HEK293 (cell line): ENCODE measurements around the gene PLCH2.
"Not testable (repeated sequence)": the region's sequence is repeated elsewhere in the genome, so short reads cannot be mapped to it uniquely, and the experiment has no call there.

Experiments used
- CTCF ChIA-PET: fragments of 350-600 bp; formaldehyde crosslinking; extraction: SDS; loops from one replicate; lab custom pipeline; 2021; ENCODE audit warnings: antibody characterized with exemption; lab: Yijun Ruan, JAX
- POLR2A ChIA-PET: fragments of 300-600 bp; formaldehyde crosslinking; extraction: SDS; loops from one replicate; lab custom pipeline; 2020; ENCODE audit warnings: antibody characterized with exemption, inconsistent platforms; lab: Yijun Ruan, JAX
- H3K27ac ChIP-seq: fragments of 200-500 bp; sonication (Bioruptor generic); 2 replicates; pipeline ENCODE4 v1.5.1; 2014; ENCODE audit warnings: low read depth, low read length, control low read depth, inconsistent platforms; ENCODE audit errors: extremely low read depth
- H3K36me3 ChIP-seq, 2 experiments: fragments of 200-500 bp in 1 of 2; sonication (Bioruptor generic) in 1 of 2; 1 replicate in 1 of 2; 2 replicates in 1 of 2; pipeline ENCODE4 v1.5.1; 2014 to 2017; ENCODE audit warnings: inconsistent platforms in 2 of 2, low read length in 2 of 2; ENCODE audit not compliant: control insufficient read depth in 2 of 2, insufficient read depth in 1 of 2
- H3K4me1 ChIP-seq: fragments of 200-500 bp; sonication (Bioruptor generic); 2 replicates; pipeline ENCODE4 v1.5.1; 2014; ENCODE audit warnings: mild to moderate bottlenecking, low read length, inconsistent platforms; ENCODE audit not compliant: control insufficient read depth, insufficient read depth
- H3K4me3 ChIP-seq: 2 replicates; pipeline ENCODE4 v1.5.1; 2011; ENCODE audit warnings: low read depth, mild to moderate bottlenecking, control low read depth, low read length, moderate library complexity
- H3K9me3 ChIP-seq: fragments of 200-500 bp; sonication (Bioruptor generic); 2 replicates; pipeline ENCODE4 v1.5.1; 2014; ENCODE audit warnings: low read depth, low read length, inconsistent platforms; ENCODE audit not compliant: control insufficient read depth, insufficient read depth
- BCL11A ChIP-seq: fragments of 450-650 bp; formaldehyde crosslinking; IDR thresholded peaks from 2 replicates; pipeline ENCODE4 v1.5.1; 2016; ENCODE audit warnings: low read depth, missing biosample characterization, missing genetic modification characterization
- KLF9 ChIP-seq: fragments of 450-650 bp; formaldehyde crosslinking; IDR thresholded peaks from 2 replicates; pipeline ENCODE4 v1.5.1; 2016; ENCODE audit warnings: missing biosample characterization, missing genetic modification characterization, low read depth
- REPIN1 ChIP-seq: fragments of 450-650 bp; formaldehyde crosslinking; IDR thresholded peaks from 2 replicates; pipeline ENCODE4 v1.5.1; 2017; ENCODE audit warnings: missing biosample characterization, missing genetic modification characterization, low read depth
- SP7 ChIP-seq: fragments of 450-650 bp; formaldehyde crosslinking; IDR thresholded peaks from 2 replicates; pipeline ENCODE4 v1.5.1; 2016; ENCODE audit warnings: missing biosample characterization, missing genetic modification characterization
- TCF7L2 ChIP-seq: IDR thresholded peaks from 2 replicates; pipeline ENCODE4 v1.6.1; 2011; ENCODE audit warnings: low read depth, mild to moderate bottlenecking, inconsistent platforms, low read length, moderate library complexity, borderline replicate concordance
- ZBTB21 ChIP-seq: fragments of 450-650 bp; formaldehyde crosslinking; IDR thresholded peaks from 2 replicates; pipeline ENCODE4 v1.5.1; 2017; ENCODE audit warnings: missing biosample characterization, missing genetic modification characterization
- ZBTB8A ChIP-seq: fragments of 450-650 bp; formaldehyde crosslinking; IDR thresholded peaks from 2 replicates; pipeline ENCODE4 v1.5.1; 2016; ENCODE audit warnings: missing biosample characterization, missing genetic modification characterization
- ZIC2 ChIP-seq: fragments of 450-650 bp; formaldehyde crosslinking; IDR thresholded peaks from 2 replicates; pipeline ENCODE4 v1.5.1; 2016; ENCODE audit warnings: missing biosample characterization, missing genetic modification characterization
- ZNF23 ChIP-seq: fragments of 450-650 bp; formaldehyde crosslinking; IDR thresholded peaks from 2 replicates; pipeline ENCODE4 v1.5.1; 2016; ENCODE audit warnings: missing biosample characterization, missing genetic modification characterization, borderline replicate concordance
- ZNF335 ChIP-seq: fragments of 450-650 bp; formaldehyde crosslinking; conservative IDR thresholded peaks from 2 replicates; pipeline ENCODE4 v1.5.1; 2016; ENCODE audit warnings: missing biosample characterization, missing genetic modification characterization
- ZNF341 ChIP-seq: fragments of 450-650 bp; formaldehyde crosslinking; IDR thresholded peaks from 2 replicates; pipeline ENCODE4; 2016; ENCODE audit warnings: low read depth, missing biosample characterization, missing genetic modification characterization
- ZNF404 ChIP-seq: fragments of 450-650 bp; formaldehyde crosslinking; IDR thresholded peaks from 2 replicates; pipeline ENCODE4 v1.5.1; 2017; ENCODE audit warnings: missing biosample characterization, missing genetic modification characterization
- ZNF501 ChIP-seq: fragments of 450-650 bp; formaldehyde crosslinking; IDR thresholded peaks from 2 replicates; pipeline ENCODE4 v1.5.1; 2016; ENCODE audit warnings: missing biosample characterization, missing genetic modification characterization
- ZNF585B ChIP-seq: fragments of 450-650 bp; formaldehyde crosslinking; IDR thresholded peaks from 2 replicates; pipeline ENCODE4 v1.5.1; 2016; ENCODE audit warnings: missing biosample characterization, missing genetic modification characterization
- ZNF621 ChIP-seq: fragments of 450-650 bp; formaldehyde crosslinking; IDR thresholded peaks from 2 replicates; pipeline ENCODE4 v1.5.1; 2017; ENCODE audit warnings: missing biosample characterization, missing genetic modification characterization
- ZNF677 ChIP-seq: fragments of 450-650 bp; IDR thresholded peaks from 2 replicates; pipeline ENCODE4 v1.5.0; 2018; ENCODE audit warnings: missing biosample characterization, mild to moderate bottlenecking, missing genetic modification characterization, moderate library complexity
- ZNF830 ChIP-seq: fragments of 450-650 bp; IDR thresholded peaks from 2 replicates; pipeline ENCODE4 v1.5.0; 2018; ENCODE audit warnings: missing biosample characterization, missing genetic modification characterization, low read depth, mild to moderate bottlenecking, moderate library complexity
- TF ChIP-seq, protein P1 (sequence below): fragments of 450-650 bp; formaldehyde crosslinking; IDR thresholded peaks from 2 replicates; pipeline ENCODE4 v1.5.1; 2016; ENCODE audit warnings: missing biosample characterization, missing genetic modification characterization
- TF ChIP-seq, protein P2 (sequence below): fragments of 450-650 bp; formaldehyde crosslinking; IDR thresholded peaks from 2 replicates; pipeline ENCODE4 v1.5.1; 2016; ENCODE audit warnings: missing biosample characterization, missing genetic modification characterization
- TF ChIP-seq, protein P3 (sequence below): fragments of 450-650 bp; formaldehyde crosslinking; IDR thresholded peaks from 2 replicates; pipeline ENCODE4 v1.5.1; 2017; ENCODE audit warnings: missing biosample characterization, missing genetic modification characterization
- TF ChIP-seq, protein P4 (sequence below): fragments of 450-650 bp; formaldehyde crosslinking; IDR thresholded peaks from 2 replicates; pipeline ENCODE4 v1.5.1; 2017; ENCODE audit warnings: missing biosample characterization, missing genetic modification characterization

PLCH2 gene

DNA sequence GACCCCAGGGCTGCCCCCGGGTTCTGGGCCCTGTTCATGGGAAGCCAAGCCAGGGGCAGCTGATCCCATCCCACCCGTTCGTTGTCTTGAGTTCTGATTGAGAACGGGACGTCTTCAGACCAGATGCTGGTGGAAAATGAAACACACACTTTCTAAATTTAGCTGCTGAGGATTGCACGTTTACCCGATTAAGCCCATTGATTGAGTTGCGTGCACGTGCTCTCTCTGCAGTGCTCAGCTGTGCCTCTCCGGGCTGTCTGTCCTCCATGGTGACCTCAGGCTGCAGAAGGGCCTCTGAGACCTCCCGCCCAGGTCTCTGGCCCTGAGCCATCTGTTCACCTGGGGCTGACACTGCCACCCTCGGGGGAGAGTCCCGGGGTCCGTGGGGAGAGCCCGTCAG lies 36.7 kb upstream of the PLCH2 start (continued):
- TF ChIP-seq, protein P1, sequence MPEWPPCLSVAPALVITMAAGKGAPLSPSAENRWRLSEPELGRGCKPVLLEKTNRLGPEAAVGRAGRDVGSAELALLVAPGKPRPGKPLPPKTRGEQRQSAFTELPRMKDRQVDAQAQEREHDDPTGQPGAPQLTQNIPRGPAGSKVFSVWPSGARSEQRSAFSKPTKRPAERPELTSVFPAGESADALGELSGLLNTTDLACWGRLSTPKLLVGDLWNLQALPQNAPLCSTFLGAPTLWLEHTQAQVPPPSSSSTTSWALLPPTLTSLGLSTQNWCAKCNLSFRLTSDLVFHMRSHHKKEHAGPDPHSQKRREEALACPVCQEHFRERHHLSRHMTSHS (tag by site-specific recombination): no peak
- TF ChIP-seq ZNF404 (tag by site-specific recombination) (no peak), ZNF501 (tag by site-specific recombination) (no peak), ZNF677 (tag by site-specific recombination) (no peak), BCL11A (tag by site-specific recombination) (no peak), ZNF335 (tag by site-specific recombination) (no peak), TCF7L2 (no peak), ZNF23 (tag by site-specific recombination) (no peak), REPIN1 (tag by site-specific recombination) (no peak)
- TF ChIP-seq, protein P2, sequence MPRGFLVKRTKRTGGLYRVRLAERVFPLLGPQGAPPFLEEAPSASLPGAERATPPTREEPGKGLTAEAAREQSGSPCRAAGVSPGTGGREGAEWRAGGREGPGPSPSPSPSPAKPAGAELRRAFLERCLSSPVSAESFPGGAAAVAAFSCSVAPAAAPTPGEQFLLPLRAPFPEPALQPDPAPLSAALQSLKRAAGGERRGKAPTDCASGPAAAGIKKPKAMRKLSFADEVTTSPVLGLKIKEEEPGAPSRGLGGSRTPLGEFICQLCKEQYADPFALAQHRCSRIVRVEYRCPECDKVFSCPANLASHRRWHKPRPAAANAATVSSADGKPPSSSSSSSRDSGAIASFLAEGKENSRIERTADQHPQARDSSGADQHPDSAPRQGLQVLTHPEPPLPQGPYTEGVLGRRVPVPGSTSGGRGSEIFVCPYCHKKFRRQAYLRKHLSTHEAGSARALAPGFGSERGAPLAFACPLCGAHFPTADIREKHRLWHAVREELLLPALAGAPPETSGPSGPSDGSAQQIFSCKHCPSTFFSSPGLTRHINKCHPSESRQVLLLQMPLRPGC: no peak
- TF ChIP-seq, all 188 proteins: peak for 0

DNA sequence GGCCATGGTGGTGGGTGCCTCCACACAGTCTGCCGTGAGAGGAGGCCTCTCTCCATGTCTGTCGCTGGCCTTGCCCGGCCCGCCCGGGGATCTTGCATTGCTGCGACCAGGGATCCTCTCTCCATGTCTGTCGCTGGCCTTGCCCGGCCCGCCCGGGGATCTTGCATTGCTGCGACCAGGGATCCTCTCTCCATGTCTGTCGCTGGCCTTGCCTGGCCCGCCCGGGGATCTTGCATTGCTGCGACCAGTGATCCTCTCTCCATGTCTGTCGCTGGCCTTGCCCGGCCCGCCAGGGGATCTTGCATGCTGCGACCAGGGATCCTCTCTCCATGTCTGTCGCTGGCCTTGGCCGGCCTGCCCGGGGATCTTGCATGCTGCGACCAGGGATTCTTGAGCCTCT lies 35.7 kb upstream of the PLCH2 start:
- H3K4me1 ChIP-seq, H3K27ac ChIP-seq, POLR2A ChIA-PET, H3K9me3 ChIP-seq, H3K4me3 ChIP-seq, H3K36me3 ChIP-seq: not testable (repeated sequence)
- CTCF ChIA-PET: interaction anchor here (0.6 kb wide), 1 partner anchor 146 kb away, joined by 3 read pairs; no protein-coding TSS in a partner anchor

DNA sequence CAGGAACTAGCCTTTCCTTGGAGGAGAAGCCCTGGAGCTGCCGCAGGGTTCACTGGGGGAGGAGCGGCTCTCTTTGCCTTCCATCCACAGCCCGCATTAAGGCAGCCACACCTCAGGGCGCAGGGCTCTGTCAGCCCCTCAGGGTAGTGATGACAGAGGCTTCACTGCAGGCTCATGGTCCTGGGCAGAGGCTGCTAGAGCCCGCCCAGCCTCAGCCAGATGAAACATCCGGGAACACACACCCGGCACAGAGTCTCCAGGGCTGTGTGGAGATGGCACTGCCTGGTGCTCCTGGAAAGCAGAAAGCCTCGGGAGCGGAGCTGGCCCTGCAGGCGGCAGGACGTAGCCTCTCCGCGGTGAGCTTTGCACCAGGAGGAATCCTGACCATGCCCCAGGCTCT lies 34.3 kb upstream of the PLCH2 start:
- no peaks in the 10 kb centered on the region for H3K9me3 ChIP-seq
- H3K4me3 ChIP-seq: no peak overlapping the region
- ChIA-PET CTCF (interaction anchor here (0.6 kb wide), 1 partner anchor 106 kb away, joined by 3 read pairs; no protein-coding TSS in a partner anchor), POLR2A (no interaction called here)
- H3K36me3 ChIP-seq: no peaks in the 10 kb centered on the region
- TF ChIP-seq KLF9 (tag by site-specific recombination) (no peak), SP7 (no peak), ZNF830 (no peak), ZBTB21 (tag by site-specific recombination) (no peak), ZNF621 (no peak), ZNF335 (tag by site-specific recombination) (no peak), ZNF341 (tag by site-specific recombination) (no peak), ZBTB8A (tag by site-specific recombination) (peak; percentile 41; the same call in 1 of the 2 replicates), ZIC2 (tag by site-specific recombination) (peak; percentile 29; the same call in 1 of the 2 replicates), ZNF585B (no peak)
- TF ChIP-seq, protein P3, sequence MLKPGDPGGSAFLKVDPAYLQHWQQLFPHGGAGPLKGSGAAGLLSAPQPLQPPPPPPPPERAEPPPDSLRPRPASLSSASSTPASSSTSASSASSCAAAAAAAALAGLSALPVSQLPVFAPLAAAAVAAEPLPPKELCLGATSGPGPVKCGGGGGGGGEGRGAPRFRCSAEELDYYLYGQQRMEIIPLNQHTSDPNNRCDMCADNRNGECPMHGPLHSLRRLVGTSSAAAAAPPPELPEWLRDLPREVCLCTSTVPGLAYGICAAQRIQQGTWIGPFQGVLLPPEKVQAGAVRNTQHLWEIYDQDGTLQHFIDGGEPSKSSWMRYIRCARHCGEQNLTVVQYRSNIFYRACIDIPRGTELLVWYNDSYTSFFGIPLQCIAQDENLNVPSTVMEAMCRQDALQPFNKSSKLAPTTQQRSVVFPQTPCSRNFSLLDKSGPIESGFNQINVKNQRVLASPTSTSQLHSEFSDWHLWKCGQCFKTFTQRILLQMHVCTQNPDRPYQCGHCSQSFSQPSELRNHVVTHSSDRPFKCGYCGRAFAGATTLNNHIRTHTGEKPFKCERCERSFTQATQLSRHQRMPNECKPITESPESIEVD (tag by site-specific recombination): no peak
- TF ChIP-seq, protein P4, sequence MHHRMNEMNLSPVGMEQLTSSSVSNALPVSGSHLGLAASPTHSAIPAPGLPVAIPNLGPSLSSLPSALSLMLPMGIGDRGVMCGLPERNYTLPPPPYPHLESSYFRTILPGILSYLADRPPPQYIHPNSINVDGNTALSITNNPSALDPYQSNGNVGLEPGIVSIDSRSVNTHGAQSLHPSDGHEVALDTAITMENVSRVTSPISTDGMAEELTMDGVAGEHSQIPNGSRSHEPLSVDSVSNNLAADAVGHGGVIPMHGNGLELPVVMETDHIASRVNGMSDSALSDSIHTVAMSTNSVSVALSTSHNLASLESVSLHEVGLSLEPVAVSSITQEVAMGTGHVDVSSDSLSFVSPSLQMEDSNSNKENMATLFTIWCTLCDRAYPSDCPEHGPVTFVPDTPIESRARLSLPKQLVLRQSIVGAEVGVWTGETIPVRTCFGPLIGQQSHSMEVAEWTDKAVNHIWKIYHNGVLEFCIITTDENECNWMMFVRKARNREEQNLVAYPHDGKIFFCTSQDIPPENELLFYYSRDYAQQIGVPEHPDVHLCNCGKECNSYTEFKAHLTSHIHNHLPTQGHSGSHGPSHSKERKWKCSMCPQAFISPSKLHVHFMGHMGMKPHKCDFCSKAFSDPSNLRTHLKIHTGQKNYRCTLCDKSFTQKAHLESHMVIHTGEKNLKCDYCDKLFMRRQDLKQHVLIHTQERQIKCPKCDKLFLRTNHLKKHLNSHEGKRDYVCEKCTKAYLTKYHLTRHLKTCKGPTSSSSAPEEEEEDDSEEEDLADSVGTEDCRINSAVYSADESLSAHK (tag by site-specific recombination): no peak
- no peaks in the 10 kb centered on the region for H3K4me1 ChIP-seq
- H3K27ac ChIP-seq: no peak overlapping the region
